Mucosa of rectum (tissue), 2 donors: ENCODE measurements around the gene DNAJC18.

ENCODE experiments used
- H3K27ac ChIP-seq, 2 donors: one replicate each; pipeline ENCODE4 v1.7.0; 2013; ENCODE audit warnings: inconsistent platforms in 2 of 2, low read depth in 2 of 2, low read length in 2 of 2
- H3K27me3 ChIP-seq, 2 donors: one replicate each; pipeline ENCODE4 v1.7.0; 2013; ENCODE audit warnings: low read length in 2 of 2; ENCODE audit not compliant: control insufficient read depth in 2 of 2, insufficient read depth in 2 of 2
- H3K36me3 ChIP-seq, 2 donors: one replicate each; pipeline ENCODE4 v1.7.0; 2013; ENCODE audit warnings: low read length in 2 of 2; ENCODE audit not compliant: control insufficient read depth in 2 of 2, insufficient read depth in 2 of 2
- H3K4me1 ChIP-seq, 2 donors: one replicate each; pipeline ENCODE4 v1.7.0; 2013; ENCODE audit warnings: low read length in 2 of 2, mild to moderate bottlenecking in 1 of 2; ENCODE audit not compliant: control insufficient read depth in 2 of 2, insufficient read depth in 2 of 2
- H3K4me3 ChIP-seq, 2 donors: one replicate each; pipeline ENCODE4 v1.7.0; 2013; ENCODE audit warnings: low read length in 2 of 2
- H3K9ac ChIP-seq, 2 donors: one replicate each; pipeline ENCODE4 v1.7.0; 2013; ENCODE audit warnings: low read length in 2 of 2, low read depth in 1 of 2, mild to moderate bottlenecking in 1 of 2
- H3K9me3 ChIP-seq, 2 donors: one replicate each; pipeline ENCODE4 v1.7.0; 2013; ENCODE audit warnings: low read length in 2 of 2; ENCODE audit not compliant: control insufficient read depth in 2 of 2
- donor health status: healthy.
- donor health status: Normal muscosa, but diverticular disease.

Gene DNAJC18

GRCh38 chr5:139395844-139396640 is 43.3 kb downstream of the DNAJC18 start:
- no peak overlapping the region for H3K9ac ChIP-seq
- H3K27me3 ChIP-seq = peaks cover 0 to 7% of the 10 kb centered on the region in 2 donors
- H3K4me3 ChIP-seq = no peak overlapping the region
- peaks cover 3 to 5% of the 10 kb centered on the region in 2 donors for H3K36me3 ChIP-seq
- H3K9me3 ChIP-seq = no peaks in the 10 kb centered on the region
- no peak overlapping the region for H3K27ac ChIP-seq
- H3K4me1 ChIP-seq = peaks cover 19 to 28% of the 10 kb centered on the region in 2 donors

- H3K9me3 ChIP-seq = no peaks in the 10 kb centered on the region
- peak within 1 kb of the TSS; percentile 75 to 76 for H3K4me3 ChIP-seq
- H3K27ac ChIP-seq = no peak within 1 kb of the TSS
- H3K36me3 ChIP-seq = peaks cover 8 to 9% of the 10 kb centered on the region in 2 donors
- H3K27me3 ChIP-seq = peaks cover 0 to 7% of the 10 kb centered on the region in 2 donors
- peak within 1 kb of the TSS in 1 of 2 donors; percentile 68 for H3K9ac ChIP-seq
- peaks cover 30 to 40% of the 10 kb centered on the region in 2 donors for H3K4me1 ChIP-seq
These were observed 44.4 kb downstream of the DNAJC18 start, which contains the start of gene PROB1 for GRCh38 chr5:139394654-139395566. Gene PROB1, minus strand, starts transcription at chr5:139395104. Its CDS starts 23 bp downstream, at chr5:139395081.

GRCh38 chr5:139394123-139394653 is 45.1 kb downstream of the DNAJC18 start:
- no peak overlapping the region for H3K27ac ChIP-seq
- peak overlapping the region in 1 of 2 donors; percentile 68 for H3K9ac ChIP-seq
- H3K4me1 ChIP-seq = peaks cover 36 to 46% of the 10 kb centered on the region in 2 donors
- peaks cover 0 to 7% of the 10 kb centered on the region in 2 donors for H3K27me3 ChIP-seq
- peaks cover 8 to 10% of the 10 kb centered on the region in 2 donors for H3K36me3 ChIP-seq
- peak overlapping the region; percentile 75 to 76 for H3K4me3 ChIP-seq
- H3K9me3 ChIP-seq = no peaks in the 10 kb centered on the region

- Histone ChIP-seq H3K36me3 (peaks cover 8 to 10% of the 10 kb centered on the region in 2 donors), H3K27me3 (peaks cover 0 to 7% of the 10 kb centered on the region in 2 donors), H3K9me3 (no peaks in the 10 kb centered on the region), H3K9ac (peak overlapping the region; percentile 35 to 68), H3K4me1 (peaks cover 40 to 51% of the 10 kb centered on the region in 2 donors), H3K4me3 (peak overlapping the region; percentile 75 to 76), H3K27ac (no peak overlapping the region)
These were observed 45.7 kb downstream of the DNAJC18 start for GRCh38 chr5:139393497-139394122.

- peak overlapping the region; percentile 85 to 90 for H3K27ac ChIP-seq
- H3K9ac ChIP-seq = peak overlapping the region; percentile 35 to 68
- H3K36me3 ChIP-seq = peaks cover 8 to 10% of the 10 kb centered on the region in 2 donors
- H3K4me1 ChIP-seq = peaks cover 46 to 53% of the 10 kb centered on the region in 2 donors
- H3K27me3 ChIP-seq = peaks cover 0 to 7% of the 10 kb centered on the region in 2 donors
- peak overlapping the region; percentile 75 to 76 for H3K4me3 ChIP-seq
- no peaks in the 10 kb centered on the region for H3K9me3 ChIP-seq
These were observed 46.4 kb downstream of the DNAJC18 start for GRCh38 chr5:139392678-139393496.

GRCh38 chr5:139392324-139392677 is 47.0 kb downstream of the DNAJC18 start:
- Histone ChIP-seq H3K9me3 (no peaks in the 10 kb centered on the region), H3K4me1 (peaks cover 50 to 58% of the 10 kb centered on the region in 2 donors), H3K9ac (peak overlapping the region; percentile 60 to 68), H3K36me3 (peaks cover 8 to 10% of the 10 kb centered on the region in 2 donors), H3K27me3 (peaks cover 0 to 7% of the 10 kb centered on the region in 2 donors), H3K27ac (peak overlapping the region; percentile 85 to 90), H3K4me3 (peak overlapping the region; percentile 75 to 76)

GRCh38 chr5:139391570-139392323 is 47.6 kb downstream of the DNAJC18 start:
- peaks cover 50 to 58% of the 10 kb centered on the region in 2 donors for H3K4me1 ChIP-seq
- peak overlapping the region; percentile 63 to 68 for H3K9ac ChIP-seq
- peak overlapping the region; percentile 75 to 76 for H3K4me3 ChIP-seq
- H3K36me3 ChIP-seq = peaks cover 8 to 10% of the 10 kb centered on the region in 2 donors
- no peaks in the 10 kb centered on the region for H3K9me3 ChIP-seq
- H3K27ac ChIP-seq = peak overlapping the region; percentile 85 to 90
- H3K27me3 ChIP-seq = peaks cover 0 to 7% of the 10 kb centered on the region in 2 donors

- no peaks in the 10 kb centered on the region for H3K9me3 ChIP-seq
- peaks cover 50 to 58% of the 10 kb centered on the region in 2 donors for H3K4me1 ChIP-seq
- H3K36me3 ChIP-seq = peaks cover 8 to 10% of the 10 kb centered on the region in 2 donors
- peak overlapping the region; percentile 76 to 84 for H3K4me3 ChIP-seq
- H3K9ac ChIP-seq = peak overlapping the region; percentile 63 to 68
- H3K27ac ChIP-seq = peak overlapping the region; percentile 85 to 90
- H3K27me3 ChIP-seq = peaks cover 0 to 7% of the 10 kb centered on the region in 2 donors
These were observed 48.4 kb downstream of the DNAJC18 start for GRCh38 chr5:139390639-139391569.
